GM21786 (cell line): ENCODE results near the gene HBA2.
"Not testable (repeated sequence)": the region's sequence is repeated elsewhere in the genome, so short reads cannot be mapped to it uniquely, and the experiment has no call there.

Source experiments
- ATAC-seq: cut with Tn5 transposase; IDR thresholded peaks from one replicate; pipeline ENCODE4 v1.9.1; 2021; ENCODE audit not compliant: unreplicated experiment

Gene HBA2

GRCh38 chr16:173928-174769 is 1.5 kb downstream of the HBA2 start:
- not testable (repeated sequence) for ATAC-seq

GRCh38 chr16:175011-175949 is 2.6 kb downstream of the HBA2 start:
- ATAC-seq = no peak

- ATAC-seq = not testable (repeated sequence)
Measured at GRCh38 chr16:176006-176405, 3.3 kb downstream of the HBA2 start.

- not testable (repeated sequence) for ATAC-seq
Measured at GRCh38 chr16:176477-177382, 4.1 kb downstream of the HBA2 start, which contains the start of gene HBA1. TSS of gene HBA1 (plus strand) at chr16:176680. CDS start at chr16:176717, 37 bp downstream.

GRCh38 chr16:177394-177822 is 4.7 kb downstream of the HBA2 start:
- ATAC-seq = no peak

- ATAC-seq = no peak
Measured at GRCh38 chr16:177981-178667, 5.4 kb downstream of the HBA2 start.

GRCh38 chr16:178668-179015 is 6.0 kb downstream of the HBA2 start:
- no peak for ATAC-seq

- no peak for ATAC-seq
Measured at GRCh38 chr16:179211-180092, 6.8 kb downstream of the HBA2 start.

GRCh38 chr16:180101-180675 is 7.5 kb downstream of the HBA2 start, which contains the start of gene HBQ1:
TSS of gene HBQ1 (plus strand) at chr16:180459. CDS start at chr16:180487, 28 bp downstream.
- ATAC-seq = no peak

GRCh38 chr16:180681-181564 is 8.2 kb downstream of the HBA2 start:
- peak; percentile 53 for ATAC-seq

GRCh38 chr16:181565-182021 is 8.9 kb downstream of the HBA2 start:
- ATAC-seq = no peak

- no peak for ATAC-seq
Measured at GRCh38 chr16:183005-183404, 10.3 kb downstream of the HBA2 start.

GRCh38 chr16:185213-185612 is 12.5 kb downstream of the HBA2 start:
- ATAC-seq = no peak

- ATAC-seq = no peak
Measured at GRCh38 chr16:185691-186090, 13.0 kb downstream of the HBA2 start.

- no peak for ATAC-seq
Measured at GRCh38 chr16:187330-187729, 14.7 kb downstream of the HBA2 start.

- no peak for ATAC-seq
Measured at GRCh38 chr16:188674-189073, 16.0 kb downstream of the HBA2 start.

GRCh38 chr16:189604-190186 is 17.0 kb downstream of the HBA2 start:
- ATAC-seq = no peak
